Brain microvascular endothelial cell (primary cell): ENCODE results near the gene PADI3.
A peak's percentile ranks its signal among the peaks of the same experiment; 100 is the strongest.

Experiments used
- DNase-seq: peaks from one replicate; pipeline ENCODE4 v3.0.0-alpha.2; 2020
- H3K27ac ChIP-seq: fragments of 250-450 bp; sonication (Bioruptor Pico); 2 replicates; pipeline ENCODE4 v1.5.1; 2020; ENCODE audit warnings: mild to moderate bottlenecking, moderate library complexity
- H3K27me3 ChIP-seq: fragments of 250-450 bp; sonication (Bioruptor Pico); replicated peaks from 2 replicates; pipeline ENCODE4 v1.5.1; 2020; ENCODE audit warnings: mild to moderate bottlenecking
- H3K36me3 ChIP-seq: fragments of 250-450 bp; sonication (Bioruptor Pico); replicated peaks from 2 replicates; pipeline ENCODE4 v1.5.1; 2020; ENCODE audit warnings: mild to moderate bottlenecking
- H3K4me3 ChIP-seq: 2 replicates; pipeline ENCODE4 v1.5.1; 2011; ENCODE audit warnings: low read depth, mild to moderate bottlenecking, control low read depth, low read length, moderate library complexity
- CTCF ChIP-seq: IDR thresholded peaks from 2 replicates; pipeline ENCODE4 v1.5.1; 2011; ENCODE audit warnings: low read depth, mild to moderate bottlenecking, moderate library complexity, low read length, control low read depth, inconsistent platforms; ENCODE audit errors: missing control alignments
- in situ Hi-C: cut with HindIII; loops from 2 replicates; pipeline ENCODE4 v1.10.0; 2017; ENCODE audit warnings: low sequenced_read_pairs, low pct_ligation_motif_present

Gene PADI3

DNA sequence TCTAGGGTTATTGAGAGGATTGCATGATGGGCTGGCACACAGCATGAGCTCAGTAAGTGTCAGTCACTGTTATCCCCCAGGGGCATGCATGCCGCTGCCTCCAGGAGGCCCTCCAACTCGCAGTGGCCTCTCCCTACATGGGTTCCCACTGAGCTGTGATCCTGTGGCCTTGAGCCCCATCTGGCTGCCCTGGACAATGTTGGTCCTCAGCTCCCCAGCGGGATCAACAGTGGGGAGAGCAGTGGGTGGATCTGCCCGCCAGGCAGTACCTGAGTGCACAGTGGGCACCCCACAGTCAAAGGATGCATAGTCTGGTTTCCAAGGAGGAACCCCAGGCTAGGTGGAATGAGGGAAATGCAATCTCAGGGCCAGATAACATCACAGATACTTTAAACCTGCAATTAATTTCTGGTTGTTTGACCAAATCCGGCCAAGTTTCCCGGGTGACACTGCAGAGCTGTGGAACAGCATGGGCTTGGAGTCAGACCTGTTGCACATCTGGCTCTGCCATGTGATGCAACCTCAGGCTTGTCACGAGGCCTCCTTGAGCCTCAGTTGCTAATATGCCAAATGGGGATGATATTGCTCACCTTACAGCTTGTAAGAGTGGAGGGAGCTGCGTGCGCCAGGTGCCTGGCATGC is 9.3 kb downstream of the PADI3 start:
- TF ChIP-seq CTCF: no peak
- H3K36me3 ChIP-seq: no peaks in the 10 kb centered on the region
- DNase-seq: no peak
- H3K27me3 ChIP-seq: no peaks in the 10 kb centered on the region
- no peak overlapping the region for H3K27ac ChIP-seq
- no peak overlapping the region for H3K4me3 ChIP-seq
- in situ Hi-C loops: no loop called here

GRCh38 chr1:17258758-17259130 is 9.8 kb downstream of the PADI3 start:
- no peak for DNase-seq
- no peak for TF ChIP-seq CTCF
- in situ Hi-C loops: no loop called here
- no peaks in the 10 kb centered on the region for H3K27me3 ChIP-seq
- no peak overlapping the region for H3K27ac ChIP-seq
- H3K4me3 ChIP-seq: no peak overlapping the region
- no peaks in the 10 kb centered on the region for H3K36me3 ChIP-seq

DNA sequence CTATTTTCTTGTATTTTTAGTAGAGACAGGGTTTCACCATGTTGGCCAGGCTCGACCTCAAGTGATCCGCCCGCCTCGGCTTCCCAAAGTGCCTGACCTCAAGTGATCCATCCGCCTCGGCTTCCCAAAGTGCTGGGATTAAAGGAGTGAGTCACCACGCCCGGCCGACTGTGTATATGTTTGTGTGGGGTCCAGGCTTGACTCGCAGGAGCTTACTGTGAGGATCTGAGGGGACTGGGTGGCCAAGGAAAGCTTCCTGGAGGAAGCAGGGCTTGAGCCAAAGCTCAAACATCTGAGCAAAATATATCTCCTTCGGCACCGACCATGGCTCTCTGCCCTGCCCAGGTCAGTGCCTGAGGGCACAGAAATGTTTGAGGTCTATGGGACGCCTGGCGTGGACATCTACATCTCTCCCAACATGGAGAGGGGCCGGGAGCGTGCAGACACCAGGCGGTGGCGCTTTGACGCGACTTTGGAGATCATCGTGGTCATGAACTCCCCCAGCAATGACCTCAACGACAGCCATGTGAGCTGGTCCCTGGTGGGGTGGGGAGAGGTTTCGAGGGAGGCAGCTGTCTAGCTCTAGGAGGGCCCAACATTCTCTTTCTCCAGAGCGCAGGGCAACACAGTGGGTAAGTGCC is 10.5 kb downstream of the PADI3 start:
- Histone ChIP-seq H3K27me3 (no peaks in the 10 kb centered on the region), H3K36me3 (no peaks in the 10 kb centered on the region), H3K27ac (no peak overlapping the region), H3K4me3 (no peak overlapping the region)
- in situ Hi-C loops: no loop called here
- peak; percentile 7 for DNase-seq
- TF ChIP-seq CTCF: no peak

DNA sequence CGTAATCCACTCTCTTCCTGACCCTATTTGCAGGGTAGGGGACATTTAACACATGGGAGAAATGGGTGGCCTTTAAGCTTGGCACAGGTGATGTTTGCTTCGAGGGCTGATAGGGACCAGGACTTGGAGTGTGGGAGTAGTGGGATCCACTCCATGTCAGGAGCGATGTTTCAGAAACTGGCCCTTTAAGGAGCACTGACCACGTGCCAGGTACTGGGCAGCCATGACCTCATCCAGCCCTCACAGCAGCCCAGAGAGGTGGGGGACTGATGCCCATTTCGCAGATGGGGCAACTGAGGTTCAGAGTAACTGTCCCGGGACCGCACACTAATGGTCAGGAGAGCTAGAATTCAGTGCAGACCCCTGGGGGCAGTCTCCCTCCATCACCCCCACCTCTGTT is 11.4 kb downstream of the PADI3 start:
- Histone ChIP-seq H3K27me3 (no peaks in the 10 kb centered on the region), H3K27ac (no peak overlapping the region), H3K36me3 (no peaks in the 10 kb centered on the region), H3K4me3 (no peak overlapping the region)
- no peak for DNase-seq
- in situ Hi-C loops: no loop called here
- no peak for TF ChIP-seq CTCF

GRCh38 chr1:17260738-17261137 is 11.8 kb downstream of the PADI3 start:
- no peaks in the 10 kb centered on the region for H3K36me3 ChIP-seq
- H3K4me3 ChIP-seq: no peak overlapping the region
- in situ Hi-C loops: no loop called here
- no peak overlapping the region for H3K27ac ChIP-seq
- no peak for TF ChIP-seq CTCF
- H3K27me3 ChIP-seq: no peaks in the 10 kb centered on the region
- DNase-seq: no peak

- in situ Hi-C loops: no loop called here
- TF ChIP-seq CTCF: no peak
- H3K27me3 ChIP-seq: no peaks in the 10 kb centered on the region
- DNase-seq: no peak
- no peak overlapping the region for H3K4me3 ChIP-seq
- H3K36me3 ChIP-seq: no peaks in the 10 kb centered on the region
- no peak overlapping the region for H3K27ac ChIP-seq
These were observed 15.0 kb downstream of the PADI3 start for GRCh38 chr1:17263936-17264335.
